ENCODE data around the gene GPR135. TPM values are rescaled to one million over a fixed set of nuclear protein-coding genes. Genes with fewer than 3 reads are reported as not detected.
A peak's percentile ranks its signal among the peaks of the same experiment; 100 is the strongest.
"Not testable (repeated sequence)": the region's sequence is repeated elsewhere in the genome, so short reads cannot be mapped to it uniquely, and the experiment has no call there.

GPR135 gene
- total and polyA plus RNA-seq, 4 donors = 5.7 to 8.4 (median 6.3) TPM

- no CpG with 5 or more reads among the region's 1 CpG for WGBS (ENCODE audit: insufficient coverage)
- no peak overlapping the region for H3K4me3 ChIP-seq (ENCODE audit: low read depth, low read length)
- H3K9me3 ChIP-seq (ENCODE audit: control insufficient read depth, insufficient read depth, low read length) = no peaks in the 10 kb centered on the region
- no peaks in the 10 kb centered on the region for H3K36me3 ChIP-seq (ENCODE audit: control insufficient read depth, insufficient read depth, low read length)
- no peaks in the 10 kb centered on the region for H3K4me1 ChIP-seq (ENCODE audit: control insufficient read depth, insufficient read depth, low read length)
- H3K27ac ChIP-seq (ENCODE audit: low read depth, low read length) = no peak overlapping the region
- H3K27me3 ChIP-seq (ENCODE audit: control insufficient read depth, insufficient read depth, low read length) = no peaks in the 10 kb centered on the region
- DNase-seq (ENCODE audit: low read depth in 4 of 6, low spot score in 6 of 6) = no peak
Observed at GRCh38 chr14:59451849-59452248, 13.3 kb downstream of the GPR135 start.

GRCh38 chr14:59450716-59451115 lies 14.5 kb downstream of the GPR135 start:
- no peak for DNase-seq (ENCODE audit: low read depth in 4 of 6, low spot score in 6 of 6)
- H3K36me3 ChIP-seq (ENCODE audit: control insufficient read depth, insufficient read depth, low read length) = no peaks in the 10 kb centered on the region
- WGBS (ENCODE audit: insufficient coverage) = 60% methylated on average over 1 of the region's 3 CpGs

GRCh38 chr14:59448673-59449072 lies 16.5 kb downstream of the GPR135 start:
- not testable (repeated sequence) for H3K4me1 ChIP-seq (ENCODE audit: control insufficient read depth, insufficient read depth, low read length); H3K27ac ChIP-seq (ENCODE audit: low read depth, low read length); H3K9me3 ChIP-seq (ENCODE audit: control insufficient read depth, insufficient read depth, low read length); H3K27me3 ChIP-seq (ENCODE audit: control insufficient read depth, insufficient read depth, low read length); H3K4me3 ChIP-seq (ENCODE audit: low read depth, low read length); DNase-seq (ENCODE audit: low read depth in 4 of 6, low spot score in 6 of 6); H3K36me3 ChIP-seq (ENCODE audit: control insufficient read depth, insufficient read depth, low read length)
- 90% methylated on average over 2 of the region's 2 CpGs for WGBS (ENCODE audit: insufficient coverage)

More at GRCh38 chr14:59450716-59451115, 14.5 kb downstream of the GPR135 start:
- Histone ChIP-seq H3K27ac (ENCODE audit: low read depth, low read length) (no peak overlapping the region), H3K4me1 (ENCODE audit: control insufficient read depth, insufficient read depth, low read length) (no peaks in the 10 kb centered on the region), H3K27me3 (ENCODE audit: control insufficient read depth, insufficient read depth, low read length) (no peaks in the 10 kb centered on the region), H3K4me3 (ENCODE audit: low read depth, low read length) (no peak overlapping the region), H3K9me3 (ENCODE audit: control insufficient read depth, insufficient read depth, low read length) (no peaks in the 10 kb centered on the region)

- DNase-seq (ENCODE audit: low read depth in 4 of 6, low spot score in 6 of 6) = no peak
- no peaks in the 10 kb centered on the region for H3K27me3 ChIP-seq (ENCODE audit: control insufficient read depth, insufficient read depth, low read length)
- H3K4me3 ChIP-seq (ENCODE audit: low read depth, low read length) = no peak overlapping the region
- H3K36me3 ChIP-seq (ENCODE audit: control insufficient read depth, insufficient read depth, low read length) = no peaks in the 10 kb centered on the region
- no peak overlapping the region for H3K27ac ChIP-seq (ENCODE audit: low read depth, low read length)
- no peaks in the 10 kb centered on the region for H3K4me1 ChIP-seq (ENCODE audit: control insufficient read depth, insufficient read depth, low read length)
- WGBS (ENCODE audit: insufficient coverage) = 73% methylated on average over 2 of the region's 5 CpGs
- H3K9me3 ChIP-seq (ENCODE audit: control insufficient read depth, insufficient read depth, low read length) = no peaks in the 10 kb centered on the region
Observed at GRCh38 chr14:59439256-59439965, 25.8 kb downstream of the GPR135 start.

GRCh38 chr14:59438195-59438647 lies 27.0 kb downstream of the GPR135 start:
- no CpG with 5 or more reads among the region's 1 CpG for WGBS (ENCODE audit: insufficient coverage)
- no peaks in the 10 kb centered on the region for H3K27me3 ChIP-seq (ENCODE audit: control insufficient read depth, insufficient read depth, low read length)
- no peak overlapping the region for H3K27ac ChIP-seq (ENCODE audit: low read depth, low read length)
- no peak overlapping the region for H3K4me3 ChIP-seq (ENCODE audit: low read depth, low read length)
- H3K4me1 ChIP-seq (ENCODE audit: control insufficient read depth, insufficient read depth, low read length) = no peaks in the 10 kb centered on the region
- no peak for DNase-seq (ENCODE audit: low read depth in 4 of 6, low spot score in 6 of 6)
- H3K9me3 ChIP-seq (ENCODE audit: control insufficient read depth, insufficient read depth, low read length) = no peaks in the 10 kb centered on the region
- no peaks in the 10 kb centered on the region for H3K36me3 ChIP-seq (ENCODE audit: control insufficient read depth, insufficient read depth, low read length)

GRCh38 chr14:59435987-59436386 lies 29.2 kb downstream of the GPR135 start:
- Histone ChIP-seq H3K27me3 (ENCODE audit: control insufficient read depth, insufficient read depth, low read length) (no peaks in the 10 kb centered on the region), H3K27ac (ENCODE audit: low read depth, low read length) (no peak overlapping the region), H3K4me3 (ENCODE audit: low read depth, low read length) (no peak overlapping the region), H3K4me1 (ENCODE audit: control insufficient read depth, insufficient read depth, low read length) (no peaks in the 10 kb centered on the region), H3K36me3 (ENCODE audit: control insufficient read depth, insufficient read depth, low read length) (no peaks in the 10 kb centered on the region), H3K9me3 (ENCODE audit: control insufficient read depth, insufficient read depth, low read length) (no peaks in the 10 kb centered on the region)
- DNase-seq (ENCODE audit: low read depth in 4 of 6, low spot score in 6 of 6) = no peak
- WGBS (ENCODE audit: insufficient coverage) = no CpG with 5 or more reads among the region's 1 CpG

GRCh38 chr14:59435101-59435500 lies 30.1 kb downstream of the GPR135 start:
- no peak for DNase-seq (ENCODE audit: low read depth in 4 of 6, low spot score in 6 of 6)
- Histone ChIP-seq H3K27me3 (ENCODE audit: control insufficient read depth, insufficient read depth, low read length) (no peaks in the 10 kb centered on the region), H3K4me3 (ENCODE audit: low read depth, low read length) (no peak overlapping the region), H3K27ac (ENCODE audit: low read depth, low read length) (no peak overlapping the region), H3K9me3 (ENCODE audit: control insufficient read depth, insufficient read depth, low read length) (no peaks in the 10 kb centered on the region), H3K4me1 (ENCODE audit: control insufficient read depth, insufficient read depth, low read length) (no peaks in the 10 kb centered on the region), H3K36me3 (ENCODE audit: control insufficient read depth, insufficient read depth, low read length) (no peaks in the 10 kb centered on the region)
- WGBS (ENCODE audit: insufficient coverage) = no CpG with 5 or more reads among the region's 3 CpGs

- no peaks in the 10 kb centered on the region for H3K27me3 ChIP-seq (ENCODE audit: control insufficient read depth, insufficient read depth, low read length)
- no peak overlapping the region for H3K4me3 ChIP-seq (ENCODE audit: low read depth, low read length)
- H3K4me1 ChIP-seq (ENCODE audit: control insufficient read depth, insufficient read depth, low read length) = no peaks in the 10 kb centered on the region
- no CpG with 5 or more reads among the region's 4 CpGs for WGBS (ENCODE audit: insufficient coverage)
- no peaks in the 10 kb centered on the region for H3K36me3 ChIP-seq (ENCODE audit: control insufficient read depth, insufficient read depth, low read length)
- no peaks in the 10 kb centered on the region for H3K9me3 ChIP-seq (ENCODE audit: control insufficient read depth, insufficient read depth, low read length)
- peak in 2 of 6 donors; percentile 47 to 71 for DNase-seq (ENCODE audit: low read depth in 4 of 6, low spot score in 6 of 6)
- H3K27ac ChIP-seq (ENCODE audit: low read depth, low read length) = no peak overlapping the region
Observed at GRCh38 chr14:59429790-59430189, 35.4 kb downstream of the GPR135 start.

- no peaks in the 10 kb centered on the region for H3K27me3 ChIP-seq (ENCODE audit: control insufficient read depth, insufficient read depth, low read length)
- no peaks in the 10 kb centered on the region for H3K36me3 ChIP-seq (ENCODE audit: control insufficient read depth, insufficient read depth, low read length)
- H3K4me1 ChIP-seq (ENCODE audit: control insufficient read depth, insufficient read depth, low read length) = no peaks in the 10 kb centered on the region
- peak in 1 of 6 donors; percentile 32 for DNase-seq (ENCODE audit: low read depth in 4 of 6, low spot score in 6 of 6)
- H3K4me3 ChIP-seq (ENCODE audit: low read depth, low read length) = no peak overlapping the region
- no CpG with 5 or more reads among the region's 1 CpG for WGBS (ENCODE audit: insufficient coverage)
- no peak overlapping the region for H3K27ac ChIP-seq (ENCODE audit: low read depth, low read length)
- no peaks in the 10 kb centered on the region for H3K9me3 ChIP-seq (ENCODE audit: control insufficient read depth, insufficient read depth, low read length)
Observed at GRCh38 chr14:59428581-59429012, 36.6 kb downstream of the GPR135 start.
